IMR-90 (cell line): Measurements from ENCODE around the gene SPAG16. TPM values are rescaled to one million over a fixed set of nuclear protein-coding genes. Genes with fewer than 3 reads are reported as not detected.

ENCODE experiments used
- ATAC-seq: fragments of 200-7000 bp; cut with Tn5 transposase; 2 replicates; pipeline ENCODE4 v1.9.1; 2020; ENCODE audit warnings: low read depth, mild to moderate bottlenecking, moderate library complexity
- BruUV-seq: library from RNA; stranded (reverse); fragments of 400-500 nt; replicated peaks from 2 replicates; lab custom pipeline; 2021; lab: Mats Ljungman, UMichigan
- CTCF ChIA-PET: fragments of 300-600 bp; formaldehyde crosslinking; extraction: SDS; loops from one replicate; lab custom pipeline; 2021; ENCODE audit warnings: antibody characterized with exemption; lab: Yijun Ruan, JAX
- POLR2A ChIA-PET: fragments of 300-600 bp; sonication (Branson Sonifier 250); formaldehyde crosslinking; loops from one replicate; lab custom pipeline; 2022; ENCODE audit warnings: antibody characterized with exemption; ENCODE audit not compliant: unreplicated experiment; lab: Charles Lee
- DNase-seq: peaks from one replicate; pipeline ENCODE4 v3.0.0; 2013
- H2AFZ ChIP-seq: replicated peaks from 2 replicates; pipeline ENCODE3; 2013; ENCODE audit warnings: low read length, mild to moderate bottlenecking; ENCODE audit not compliant: poor library complexity
- H2AK5ac ChIP-seq: 2 replicates; pipeline ENCODE4 v1.6.1; 2013; ENCODE audit warnings: low read depth, low read length, inconsistent platforms
- H2AK9ac ChIP-seq: replicated peaks from 2 replicates; pipeline ENCODE3; 2013; ENCODE audit warnings: mild to moderate bottlenecking, low read depth, low read length, moderate library complexity; ENCODE audit not compliant: poor library complexity
- H2BK120ac ChIP-seq: 2 replicates; pipeline ENCODE4 v1.6.1; 2013; ENCODE audit warnings: low read depth, low read length, inconsistent platforms
- H2BK15ac ChIP-seq: 3 replicates; pipeline ENCODE4 v1.6.1; 2013; ENCODE audit warnings: low read depth, low read length, inconsistent platforms
- H2BK20ac ChIP-seq: 2 replicates; pipeline ENCODE4 v1.6.1; 2013; ENCODE audit warnings: low read depth, mild to moderate bottlenecking, inconsistent platforms, low read length, moderate library complexity
- H2BK5ac ChIP-seq: 2 replicates; pipeline ENCODE4 v1.6.1; 2013; ENCODE audit warnings: mild to moderate bottlenecking, low read depth, low read length, inconsistent platforms; ENCODE audit not compliant: poor library complexity, severe bottlenecking
- H3K14ac ChIP-seq: replicated peaks from 2 replicates; pipeline ENCODE4 v1.6.1; 2013; ENCODE audit warnings: low read depth, low read length, inconsistent platforms
- H3K18ac ChIP-seq: 2 replicates; pipeline ENCODE4 v1.6.1; 2013; ENCODE audit warnings: low read depth, low read length, control low read depth
- H3K23ac ChIP-seq: 2 replicates; pipeline ENCODE4 v1.6.1; 2013; ENCODE audit warnings: low read depth, low read length, inconsistent platforms
- H3K27ac ChIP-seq: 2 replicates; pipeline ENCODE4 v1.5.1; 2013; ENCODE audit warnings: mild to moderate bottlenecking, control low read depth, low read length; ENCODE audit not compliant: insufficient read depth
- H3K27me3 ChIP-seq: 2 replicates; pipeline ENCODE4 v1.6.1; 2013; ENCODE audit warnings: low read length; ENCODE audit not compliant: control insufficient read depth, insufficient read depth
- H3K36me3 ChIP-seq: 2 replicates; pipeline ENCODE4 v1.6.1; 2013; ENCODE audit warnings: low read length, mixed read lengths; ENCODE audit not compliant: control insufficient read depth, insufficient read depth
- H3K4ac ChIP-seq: 2 replicates; pipeline ENCODE4 v1.6.1; 2013; ENCODE audit warnings: low read depth, low read length, inconsistent platforms
- H3K4me1 ChIP-seq: 2 replicates; pipeline ENCODE4 v1.6.1; 2013; ENCODE audit warnings: low read length, mixed read lengths; ENCODE audit not compliant: control insufficient read depth, insufficient read depth
- H3K4me2 ChIP-seq: 2 replicates; pipeline ENCODE4 v1.6.1; 2013; ENCODE audit warnings: low read depth, mild to moderate bottlenecking, control low read depth, low read length, moderate library complexity
- H3K4me3 ChIP-seq: 2 replicates; pipeline ENCODE4 v1.5.1; 2013; ENCODE audit warnings: low read depth, mild to moderate bottlenecking, control low read depth, low read length, moderate library complexity; ENCODE audit not compliant: insufficient read depth
- H3K56ac ChIP-seq: 2 replicates; pipeline ENCODE4 v1.6.1; 2013; ENCODE audit warnings: low read length, inconsistent platforms; ENCODE audit not compliant: insufficient read depth; ENCODE audit errors: extremely low read depth
- H3K79me1 ChIP-seq, 2 experiments: 2 replicates each; pipeline ENCODE4 v1.6.1; 2013; ENCODE audit warnings: low read length in 2 of 2, inconsistent platforms in 1 of 2, low read depth in 1 of 2
- H3K9ac ChIP-seq: 2 replicates; pipeline ENCODE4 v1.6.1; 2013; ENCODE audit warnings: low read depth, low read length, control low read depth
- H3K9me1 ChIP-seq: 2 replicates; pipeline ENCODE4 v1.6.1; 2013; ENCODE audit warnings: low read length, inconsistent platforms; ENCODE audit not compliant: insufficient read depth
- H3K9me3 ChIP-seq: 2 replicates; pipeline ENCODE4 v1.6.1; 2013; ENCODE audit warnings: low read length; ENCODE audit not compliant: control insufficient read depth, insufficient read depth
- H4K20me1 ChIP-seq: 2 replicates; pipeline ENCODE4 v1.6.1; 2013; ENCODE audit warnings: low read length, inconsistent platforms; ENCODE audit not compliant: insufficient read depth
- H4K5ac ChIP-seq: 2 replicates; pipeline ENCODE4 v1.6.1; 2013; ENCODE audit warnings: mild to moderate bottlenecking, low read depth, low read length, control low read depth
- H4K8ac ChIP-seq, 2 experiments: 2 replicates each; pipeline ENCODE4 v1.6.1; 2013; ENCODE audit warnings: low read depth in 2 of 2, low read length in 2 of 2, control low read depth in 1 of 2, inconsistent platforms in 1 of 2
- H4K91ac ChIP-seq: 2 replicates; pipeline ENCODE4 v1.6.1; 2013; ENCODE audit warnings: low read depth, low read length, inconsistent platforms; ENCODE audit not compliant: insufficient read depth
- BHLHE40 ChIP-seq: fragments of 150-350 bp; IDR thresholded peaks from 2 replicates; pipeline ENCODE4 v1.6.1; 2016; ENCODE audit warnings: mild to moderate bottlenecking, low read depth, low read length
- CTCF ChIP-seq: conservative IDR thresholded peaks from 2 replicates; pipeline ENCODE4 v1.5.1; 2012; ENCODE audit warnings: mild to moderate bottlenecking, low read depth, low read length, improper control_type of control experiment
- MAFK ChIP-seq: IDR thresholded peaks from 2 replicates; pipeline ENCODE4 v1.6.1; 2012; ENCODE audit warnings: low read depth, low read length, improper control_type of control experiment
- MAZ ChIP-seq: IDR thresholded peaks from 2 replicates; pipeline ENCODE4 v1.6.1; 2012; ENCODE audit warnings: low read depth, mild to moderate bottlenecking, low read length, improper control_type of control experiment, moderate library complexity, borderline replicate concordance
- RAD21 ChIP-seq: IDR thresholded peaks from 2 replicates; pipeline ENCODE4 v1.6.1; 2012; ENCODE audit warnings: low read length, improper control_type of control experiment
- RCOR1 ChIP-seq: IDR thresholded peaks from 2 replicates; pipeline ENCODE4 v1.6.1; 2012; ENCODE audit warnings: mild to moderate bottlenecking, low read length, improper control_type of control experiment; ENCODE audit not compliant: insufficient replicate concordance
- RFX5 ChIP-seq: IDR thresholded peaks from 2 replicates; pipeline ENCODE4 v1.8.0; 2012; ENCODE audit warnings: low read depth, mild to moderate bottlenecking, low read length, moderate library complexity
- WGBS, 2 experiments: methylation state at CpG; one replicate each; pipeline versions ENCODE4 v1.1.5 to v1.1.7; 2013; ENCODE audit warnings: missing lambda C conversion rate in 2 of 2; ENCODE audit not compliant: insufficient read length in 1 of 2; ENCODE audit errors: extremely low coverage in 2 of 2; 5-methylcytosine and 5-hydroxymethylcytosine counted together
- dilution Hi-C: fragments of 300-500 bp; cut with HindIII; formaldehyde crosslinking; loops from one replicate; pipeline ENCODE4 v1.14.3; 2018; ENCODE audit warnings: low sequenced_read_pairs; ENCODE audit not compliant: unreplicated experiment
- in situ Hi-C: fragments of 300-500 bp; cut with MboI; formaldehyde crosslinking; loops from 3 replicates; pipeline ENCODE4 v1.14.3; 2019; ENCODE audit warnings: low sequenced_read_pairs, inconsistent platforms, mixed read lengths
- intact Hi-C: fragments of 100-400 bp; cut with micrococcal nuclease; formaldehyde crosslinking; loops from 2 replicates; pipeline ENCODE4 v1.10.0; 2022
- polyA plus RNA-seq, 3 experiments: library from polyadenylated mRNA; depleted of rRNA; stranded (reverse); fragments of >200 nt; gene quantifications; 2 replicates each; pipeline ENCODE4 v1.2.3, GENCODE V29; 2012; ENCODE audit warnings: low replicate concordance in 1 of 3
- total RNA-seq: library from RNA; depleted of rRNA; stranded (reverse); fragments of >200 nt; gene quantifications from 2 replicates; pipeline ENCODE4 v1.2.3, GENCODE V29; 2012

Gene SPAG16
- total and polyA plus RNA-seq, 2 of the 4 experiments (the other 2 are of a cell fraction) = 7.3 to 13.5 TPM

- H4K8ac ChIP-seq = no peak overlapping the region
- ChIA-PET POLR2A (no interaction called here), CTCF (interaction anchor here (0.6 kb wide), 1 partner anchor 1954 kb away, joined by 4 read pairs; no protein-coding TSS in a partner anchor)
- no peak overlapping the region for H3K4me3 ChIP-seq
- no peaks in the 10 kb centered on the region for H3K9me1 ChIP-seq
- BruUV-seq = no TSS peak
- H2BK15ac ChIP-seq = no peak overlapping the region
- H3K56ac ChIP-seq = no peak overlapping the region
- no peak overlapping the region for H2BK20ac ChIP-seq
- dilution Hi-C loops = no loop called here
- H2AK5ac ChIP-seq = no peak overlapping the region
- H2BK120ac ChIP-seq = no peak overlapping the region
- no peak overlapping the region for H4K91ac ChIP-seq
- H3K4me2 ChIP-seq = no peak overlapping the region
- TF ChIP-seq MAZ (no peak), MAFK (no peak), RFX5 (no peak), RAD21 (no peak), BHLHE40 (no peak), RCOR1 (no peak), CTCF (no peak)
- no peak overlapping the region for H3K18ac ChIP-seq
- no peaks in the 10 kb centered on the region for H3K36me3 ChIP-seq
- ATAC-seq (no peak), DNase-seq (no peak)
- no peak overlapping the region for H3K4ac ChIP-seq
- H4K20me1 ChIP-seq = no peaks in the 10 kb centered on the region
- intact Hi-C loops = no loop called here
- no CpG with 5 or more reads among the region's 1 CpG for WGBS, 2 experiments
- no peaks in the 10 kb centered on the region; a peak in 1 of 4 replicates for H3K79me1 ChIP-seq
- H2BK5ac ChIP-seq = no peak overlapping the region
- H3K27me3 ChIP-seq = no peaks in the 10 kb centered on the region
- H3K14ac ChIP-seq = no peak overlapping the region
- H2AFZ ChIP-seq = no peak overlapping the region
- H4K5ac ChIP-seq = no peak overlapping the region
- no peak overlapping the region for H3K9ac ChIP-seq
- in situ Hi-C loops = no loop called here
- H3K4me1 ChIP-seq = no peaks in the 10 kb centered on the region
- H3K27ac ChIP-seq = no peak overlapping the region
- no peak overlapping the region for H3K23ac ChIP-seq
- no peak overlapping the region for H2AK9ac ChIP-seq
- peaks cover 3% of the 10 kb centered on the region for H3K9me3 ChIP-seq
Observed at GRCh38 chr2:213279116-213279620, 5.1 kb upstream of the SPAG16 start.
